ENCODE data around the gene CLDN3.
A peak's percentile ranks its signal among the peaks of the same experiment; 100 is the strongest.
"Not testable (repeated sequence)": the region's sequence is repeated elsewhere in the genome, so short reads cannot be mapped to it uniquely, and the experiment has no call there.

CLDN3 gene

GRCh38 chr7:73770002-73770859 is at the start of gene CLDN3:
Gene CLDN3, minus strand, starts transcription at chr7:73770270. Its CDS starts 221 bp downstream, at chr7:73770049.
- peak; percentile 37 for DNase-seq

GRCh38 chr7:73817121-73817520 is 47.1 kb upstream of the CLDN3 start:
- no peak for DNase-seq

- DNase-seq: no peak
Measured at GRCh38 chr7:73815436-73815835, 45.4 kb upstream of the CLDN3 start.

GRCh38 chr7:73812996-73813395 is 42.9 kb upstream of the CLDN3 start:
- no peak for DNase-seq

- DNase-seq: peak; percentile 79
Measured at GRCh38 chr7:73811760-73812168, 41.7 kb upstream of the CLDN3 start.

GRCh38 chr7:73810998-73811360 is 40.9 kb upstream of the CLDN3 start:
- DNase-seq: no peak

GRCh38 chr7:73809467-73809951 is 39.4 kb upstream of the CLDN3 start:
- no peak for DNase-seq

GRCh38 chr7:73802459-73802858 is 32.4 kb upstream of the CLDN3 start:
- no peak for DNase-seq

- no peak for DNase-seq
Measured at GRCh38 chr7:73801577-73801976, 31.5 kb upstream of the CLDN3 start.

GRCh38 chr7:73799282-73800141 is 29.4 kb upstream of the CLDN3 start:
- no peak for DNase-seq

- not testable (repeated sequence) for DNase-seq
Measured at GRCh38 chr7:73797176-73797575, 27.1 kb upstream of the CLDN3 start.

GRCh38 chr7:73796656-73797055 is 26.6 kb upstream of the CLDN3 start:
- DNase-seq: not testable (repeated sequence)

- DNase-seq: not testable (repeated sequence)
Measured at GRCh38 chr7:73795188-73795587, 25.1 kb upstream of the CLDN3 start.

GRCh38 chr7:73791170-73791690 is 21.2 kb upstream of the CLDN3 start:
- DNase-seq: not testable (repeated sequence)

GRCh38 chr7:73789051-73789450 is 19.0 kb upstream of the CLDN3 start:
- no peak for DNase-seq

- DNase-seq: not testable (repeated sequence)
Measured at GRCh38 chr7:73787786-73788048, 17.6 kb upstream of the CLDN3 start.

- no peak for DNase-seq
Measured at GRCh38 chr7:73786588-73786987, 16.5 kb upstream of the CLDN3 start.

GRCh38 chr7:73779517-73779916 is 9.4 kb upstream of the CLDN3 start:
- no peak for DNase-seq

- DNase-seq: no peak
Measured at GRCh38 chr7:73778801-73779389, 8.8 kb upstream of the CLDN3 start.

- DNase-seq: no peak
Measured at GRCh38 chr7:73774923-73775322, 4.9 kb upstream of the CLDN3 start.

GRCh38 chr7:73773700-73774517 is 3.8 kb upstream of the CLDN3 start:
- no peak for DNase-seq

Measured in stimulated activated CD8-positive, alpha-beta memory T cell treated with anti-CD3 and anti-CD28 coated beads, Interleukin-4, amount 100 ng/mL, for 48 hours (primary cell).